Neural progenitor cell (in vitro differentiated cells): Measurements from ENCODE around the gene MT2A. TPM values are rescaled to one million over a fixed set of nuclear protein-coding genes. Genes with fewer than 3 reads are reported as not detected.
"Not testable (repeated sequence)": the region's sequence is repeated elsewhere in the genome, so short reads cannot be mapped to it uniquely, and the experiment has no call there.

ENCODE experiments used
- DNase-seq: peaks from one replicate; pipeline ENCODE4 v3.0.0-alpha.2; 2016; ENCODE audit warnings: low spot score
- H2AFZ ChIP-seq: fragments of 200-600 bp; sonication (generic); replicated peaks from 2 replicates; pipeline ENCODE4 v1.6.1; 2016; ENCODE audit warnings: antibody characterized with exemption
- H3F3A ChIP-seq: fragments of 200-600 bp; sonication (generic); 2 replicates; pipeline ENCODE4 v1.6.1; 2016; ENCODE audit warnings: antibody characterized with exemption, low read depth
- H3K27ac ChIP-seq: fragments of 200-600 bp; sonication (generic); 2 replicates; pipeline ENCODE4 v1.5.1; 2016; ENCODE audit warnings: mild to moderate bottlenecking
- H3K27me3 ChIP-seq: fragments of 200-600 bp; sonication (generic); 2 replicates; pipeline ENCODE4 v1.6.1; 2016; ENCODE audit warnings: mild to moderate bottlenecking, moderate library complexity
- H3K36me3 ChIP-seq: fragments of 200-600 bp; sonication (generic); 2 replicates; pipeline ENCODE4 v1.5.1; 2016
- H3K4me1 ChIP-seq: fragments of 200-600 bp; sonication (generic); 2 replicates; pipeline ENCODE4 v1.6.1; 2016; ENCODE audit warnings: mixed run types
- H3K4me2 ChIP-seq: fragments of 200-600 bp; sonication (generic); 2 replicates; pipeline ENCODE4 v1.6.1; 2016
- H3K4me3 ChIP-seq: fragments of 200-600 bp; sonication (generic); 2 replicates; pipeline ENCODE4 v1.5.1; 2016
- H3K79me2 ChIP-seq: fragments of 200-600 bp; sonication (generic); 2 replicates; pipeline ENCODE4 v1.6.1; 2016; ENCODE audit warnings: low read depth
- H3K9ac ChIP-seq: fragments of 200-600 bp; sonication (generic); 2 replicates; pipeline ENCODE4 v1.6.1; 2016
- H3K9me3 ChIP-seq: fragments of 200-600 bp; sonication (generic); 2 replicates; pipeline ENCODE4 v1.5.1; 2016; ENCODE audit warnings: low read depth
- H4K20me1 ChIP-seq: fragments of 200-600 bp; sonication (generic); 2 replicates; pipeline ENCODE4 v1.6.1; 2016; ENCODE audit warnings: low read depth
- H3K27ac Mint-ChIP-seq: 3 replicates; pipeline ENCODE4 v1.8.0; 2021; ENCODE audit warnings: mixed read lengths
- H3K27me3 Mint-ChIP-seq: 2 replicates; pipeline ENCODE4 v1.8.0; 2022; ENCODE audit warnings: low read depth, mild to moderate bottlenecking, inconsistent platforms, moderate library complexity, mixed read lengths; ENCODE audit not compliant: insufficient read depth
- H3K36me3 Mint-ChIP-seq: 3 replicates; pipeline ENCODE4 v1.8.0; 2021; ENCODE audit warnings: mixed read lengths
- H3K4me1 Mint-ChIP-seq: 3 replicates; pipeline ENCODE4 v1.8.0; 2021; ENCODE audit warnings: mixed read lengths
- H3K4me3 Mint-ChIP-seq: 3 replicates; pipeline ENCODE4 v1.8.0; 2021; ENCODE audit warnings: mild to moderate bottlenecking, moderate library complexity, mixed read lengths
- H3K9me3 Mint-ChIP-seq: 3 replicates; pipeline ENCODE4 v1.8.0; 2020; ENCODE audit warnings: mixed read lengths
- CTCF ChIP-seq: fragments of 200-600 bp; sonication (generic); IDR thresholded peaks from 2 replicates; pipeline ENCODE4 v1.5.1; 2017; ENCODE audit warnings: antibody characterized with exemption, mild to moderate bottlenecking
- EZH2 ChIP-seq: fragments of 200-600 bp; sonication (generic); IDR thresholded peaks from 2 replicates; pipeline ENCODE4 v1.6.1; 2017; ENCODE audit warnings: antibody characterized with exemption, mild to moderate bottlenecking, moderate library complexity
- EZH2phosphoT487 ChIP-seq: fragments of 200-600 bp; sonication (generic); IDR thresholded peaks from 2 replicates; pipeline ENCODE4 v1.6.1; 2017; ENCODE audit warnings: antibody characterized with exemption
- total RNA-seq: library from RNA; depleted of rRNA; stranded (reverse); fragments of >200 nt; gene quantifications from 2 replicates; pipeline ENCODE4 v1.2.3, GENCODE V29; 2015; ENCODE audit warnings: low replicate concordance

The MT2A gene
- total RNA-seq, 1 donor from 2014 or later = not detected

DNA sequence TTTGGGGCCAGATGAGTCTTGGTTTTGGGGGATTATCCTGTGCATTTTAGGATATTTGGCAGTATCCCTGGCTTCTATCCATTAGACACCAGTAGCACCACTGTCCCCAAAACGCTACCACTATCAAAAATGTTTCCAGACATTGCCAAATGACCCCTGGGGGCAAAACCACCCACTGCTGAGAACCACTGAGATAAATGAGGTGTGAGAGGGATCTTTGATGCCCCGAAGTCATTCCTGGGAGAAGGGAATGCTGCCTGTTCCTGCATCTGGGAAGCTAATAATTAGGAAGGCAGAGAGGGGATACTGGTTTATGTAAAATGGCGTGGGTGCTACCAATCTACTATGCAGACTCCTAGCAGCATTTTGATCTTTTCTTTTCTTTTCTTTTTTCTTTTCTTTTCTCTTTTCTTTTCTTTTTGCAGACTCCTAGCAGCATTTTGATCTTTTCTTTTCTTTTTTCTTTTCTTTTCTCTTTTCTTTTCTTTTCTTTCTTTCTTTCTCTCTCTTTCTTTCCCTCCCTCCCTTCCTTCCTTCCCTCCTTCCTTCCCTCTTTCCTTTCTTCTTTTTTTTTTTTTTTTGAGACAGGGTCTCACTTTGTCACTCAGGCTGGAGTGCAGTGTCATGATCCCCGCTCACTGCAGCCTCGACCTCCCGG lies 27.9 kb upstream of the MT2A start:
- no peak for DNase-seq
- H3K36me3 ChIP-seq = no peaks in the 10 kb centered on the region
- H3K4me3 ChIP-seq = no peak overlapping the region
- H3K27me3 ChIP-seq = peaks cover 27% of the 10 kb centered on the region
- no peaks in the 10 kb centered on the region for H3K9me3 ChIP-seq
- no peak for TF ChIP-seq CTCF
- no peak for TF ChIP-seq EZH2
- TF ChIP-seq EZH2phosphoT487 = no peak
- H3K4me1 Mint-ChIP-seq = no peaks in the 10 kb centered on the region
- no peaks in the 10 kb centered on the region for H3K79me2 ChIP-seq
- no peaks in the 10 kb centered on the region for H4K20me1 ChIP-seq
- H3F3A ChIP-seq = no peaks in the 10 kb centered on the region
- H3K9ac ChIP-seq = no peak overlapping the region
- H3K4me3 Mint-ChIP-seq = no peak overlapping the region
- H3K27me3 Mint-ChIP-seq = peaks cover 12% of the 10 kb centered on the region
- H2AFZ ChIP-seq = no peak overlapping the region
- peaks cover 8% of the 10 kb centered on the region for H3K9me3 Mint-ChIP-seq
- no peaks in the 10 kb centered on the region for H3K36me3 Mint-ChIP-seq
- no peak overlapping the region for H3K4me2 ChIP-seq
- no peaks in the 10 kb centered on the region for H3K4me1 ChIP-seq
- no peak overlapping the region for H3K27ac ChIP-seq
- H3K27ac Mint-ChIP-seq = no peak overlapping the region

- H3K4me1 ChIP-seq, H3K4me2 ChIP-seq, H2AFZ ChIP-seq, H3K36me3 ChIP-seq, H3K9me3 ChIP-seq, H3K4me3 ChIP-seq, H4K20me1 ChIP-seq, H3K27ac ChIP-seq, H3K36me3 Mint-ChIP-seq, H3K9ac ChIP-seq, H3K27ac Mint-ChIP-seq, H3F3A ChIP-seq, H3K9me3 Mint-ChIP-seq, H3K4me1 Mint-ChIP-seq, H3K4me3 Mint-ChIP-seq, H3K79me2 ChIP-seq, DNase-seq: not testable (repeated sequence)
- peaks cover 50% of the 10 kb centered on the region for H3K27me3 ChIP-seq
- H3K27me3 Mint-ChIP-seq = peaks cover 17% of the 10 kb centered on the region
These were observed 25.5 kb upstream of the MT2A start for GRCh38 chr16:56582911-56583310.

- Histone ChIP-seq H3K27ac (no peak overlapping the region), H3K4me1 (no peaks in the 10 kb centered on the region), H3K4me3 (no peak overlapping the region), H3K9ac (no peak overlapping the region), H3K4me2 (no peak overlapping the region), H3K9me3 (no peaks in the 10 kb centered on the region), H3F3A (no peaks in the 10 kb centered on the region), H3K79me2 (no peaks in the 10 kb centered on the region), H4K20me1 (no peaks in the 10 kb centered on the region), H2AFZ (no peak overlapping the region), H3K27me3 (peaks cover 57% of the 10 kb centered on the region), H3K36me3 (no peaks in the 10 kb centered on the region)
- Mint-ChIP-seq H3K4me1 (no peaks in the 10 kb centered on the region), H3K9me3 (no peaks in the 10 kb centered on the region), H3K27ac (no peak overlapping the region), H3K4me3 (peak overlapping the region; percentile 38), H3K36me3 (no peaks in the 10 kb centered on the region), H3K27me3 (peaks cover 22% of the 10 kb centered on the region)
- DNase-seq = no peak
- no peak for TF ChIP-seq CTCF
These were observed 24.8 kb upstream of the MT2A start for GRCh38 chr16:56583351-56584168.

GRCh38 chr16:56584276-56584675 lies 24.1 kb upstream of the MT2A start:
- no peaks in the 10 kb centered on the region for H3K79me2 ChIP-seq
- no peak overlapping the region for H3K4me3 Mint-ChIP-seq
- TF ChIP-seq EZH2 (no peak), EZH2phosphoT487 (no peak), CTCF (no peak)
- no peaks in the 10 kb centered on the region for H3F3A ChIP-seq
- H3K36me3 Mint-ChIP-seq = peaks cover 3% of the 10 kb centered on the region
- H3K9me3 ChIP-seq = no peaks in the 10 kb centered on the region
- H3K36me3 ChIP-seq = no peaks in the 10 kb centered on the region
- H3K27me3 Mint-ChIP-seq = peaks cover 27% of the 10 kb centered on the region
- H2AFZ ChIP-seq = no peak overlapping the region
- no peaks in the 10 kb centered on the region for H3K4me1 ChIP-seq
- peaks cover 2% of the 10 kb centered on the region for H3K9me3 Mint-ChIP-seq
- DNase-seq = no peak
- H3K4me2 ChIP-seq = no peak overlapping the region
- H3K4me3 ChIP-seq = no peak overlapping the region
- no peak overlapping the region for H3K9ac ChIP-seq
- peaks cover 4% of the 10 kb centered on the region for H3K4me1 Mint-ChIP-seq
- peaks cover 64% of the 10 kb centered on the region for H3K27me3 ChIP-seq
- H3K27ac ChIP-seq = no peak overlapping the region
- no peaks in the 10 kb centered on the region for H4K20me1 ChIP-seq
- H3K27ac Mint-ChIP-seq = no peak overlapping the region
